Middle frontal gyrus (tissue), 1 donor: ENCODE data around the gene NDUFB6.
A peak's percentile ranks its signal among the peaks of the same experiment; 100 is the strongest.
"Not testable (repeated sequence)": the region's sequence is repeated elsewhere in the genome, so short reads cannot be mapped to it uniquely, and the experiment has no call there.

Source experiments
- DNase-seq: peaks from one replicate; pipeline ENCODE4 v3.0.0-alpha.2; 2015; ENCODE audit warnings: low spot score; ENCODE audit errors: extremely low spot score

NDUFB6 gene

GRCh38 chr9:32572900-32573523 is at the start of gene NDUFB6:
Gene NDUFB6, minus strand, starts transcription at chr9:32573159. Its CDS starts 99 bp downstream, at chr9:32573060.
- peak; percentile 87 for DNase-seq

GRCh38 chr9:32618261-32618660 is 45.3 kb upstream of the NDUFB6 start:
- DNase-seq, result no peak

- no peak for DNase-seq
These were observed 33.9 kb upstream of the NDUFB6 start for GRCh38 chr9:32606811-32607210.

- DNase-seq, result no peak
These were observed 31.2 kb upstream of the NDUFB6 start for GRCh38 chr9:32603914-32604852.

GRCh38 chr9:32599021-32599420 is 26.1 kb upstream of the NDUFB6 start:
- not testable (repeated sequence) for DNase-seq

- DNase-seq, result no peak
These were observed 24.0 kb upstream of the NDUFB6 start for GRCh38 chr9:32596936-32597335.

- no peak for DNase-seq
These were observed 23.3 kb upstream of the NDUFB6 start for GRCh38 chr9:32596096-32596865.

- DNase-seq, result no peak
These were observed 17.9 kb upstream of the NDUFB6 start for GRCh38 chr9:32590898-32591297.

GRCh38 chr9:32590476-32590875 is 17.5 kb upstream of the NDUFB6 start:
- DNase-seq, result no peak

GRCh38 chr9:32589083-32589723 is 16.2 kb upstream of the NDUFB6 start:
- DNase-seq, result no peak

GRCh38 chr9:32587901-32588300 is 14.9 kb upstream of the NDUFB6 start:
- no peak for DNase-seq

- DNase-seq, result no peak
These were observed 11.8 kb upstream of the NDUFB6 start for GRCh38 chr9:32584784-32585183.

- DNase-seq, result peak; percentile 43
These were observed 8.7 kb upstream of the NDUFB6 start for GRCh38 chr9:32581512-32582143.

- no peak for DNase-seq
These were observed 7.8 kb upstream of the NDUFB6 start for GRCh38 chr9:32580631-32581300.

GRCh38 chr9:32579706-32580331 is 6.9 kb upstream of the NDUFB6 start:
- peak; percentile 73 for DNase-seq

- no peak for DNase-seq
These were observed 6.0 kb upstream of the NDUFB6 start for GRCh38 chr9:32578976-32579375.

- DNase-seq, result no peak
These were observed 4.4 kb upstream of the NDUFB6 start for GRCh38 chr9:32577316-32577715.

- no peak for DNase-seq
These were observed 1.9 kb upstream of the NDUFB6 start for GRCh38 chr9:32574858-32575257.

GRCh38 chr9:32573821-32574220 is 862 bp upstream of the NDUFB6 start:
- DNase-seq, result no peak
